ENCODE data around the gene CDH23. TPM values are rescaled to one million over a fixed set of nuclear protein-coding genes. Genes with fewer than 3 reads are reported as not detected.

CDH23 gene
- polyA plus RNA-seq, 1 donor (not counting 4 experiments of a cell fraction or from before 2014, with no cell fraction given): 0.01 TPM

GRCh38 chr10:71562181-71562580 lies 165.5 kb downstream of the CDH23 start:
- Histone ChIP-seq H3K27ac (ENCODE audit: control insufficient read depth, insufficient read depth, low read length) (no peak overlapping the region), H3K9me3 (ENCODE audit: control insufficient read depth, low read depth, low read length) (no peaks in the 10 kb centered on the region), H2AFZ (ENCODE audit: control insufficient read depth, low read length) (no peak overlapping the region), H3K36me3 (ENCODE audit: control insufficient read depth in 2 of 2, extremely low read depth in 1 of 2, insufficient read depth in 2 of 2, low read length in 2 of 2) (no peaks in the 10 kb centered on the region), H3K9ac (ENCODE audit: control insufficient read depth, extremely low read depth, insufficient read depth, low read length) (no peak overlapping the region), H3K79me2 (ENCODE audit: control insufficient read depth, insufficient read depth, low read length) (no peaks in the 10 kb centered on the region), H3K4me3 (ENCODE audit: control insufficient read depth in 2 of 3, extremely low read depth in 1 of 3, insufficient read depth in 2 of 3, low read depth in 1 of 3, low read length in 3 of 3) (no peak overlapping the region), H3K4me2 (ENCODE audit: control insufficient read depth, extremely low read depth, insufficient read depth, low read depth, low read length) (no peak overlapping the region), H3K9me1 (ENCODE audit: control insufficient read depth, extremely low read depth, insufficient read depth, low read length) (no peaks in the 10 kb centered on the region), H4K20me1 (ENCODE audit: control insufficient read depth, extremely low read depth, insufficient read depth, low read length) (no peaks in the 10 kb centered on the region), H3K4me1 (ENCODE audit: control insufficient read depth, extremely low read depth, insufficient read depth, low read length) (no peaks in the 10 kb centered on the region), H3K27me3 (ENCODE audit: control insufficient read depth, extremely low read depth, insufficient read depth, low read length) (peaks cover 34% of the 10 kb centered on the region)
- no peak for FAIRE-seq
- TF ChIP-seq, protein P1, sequence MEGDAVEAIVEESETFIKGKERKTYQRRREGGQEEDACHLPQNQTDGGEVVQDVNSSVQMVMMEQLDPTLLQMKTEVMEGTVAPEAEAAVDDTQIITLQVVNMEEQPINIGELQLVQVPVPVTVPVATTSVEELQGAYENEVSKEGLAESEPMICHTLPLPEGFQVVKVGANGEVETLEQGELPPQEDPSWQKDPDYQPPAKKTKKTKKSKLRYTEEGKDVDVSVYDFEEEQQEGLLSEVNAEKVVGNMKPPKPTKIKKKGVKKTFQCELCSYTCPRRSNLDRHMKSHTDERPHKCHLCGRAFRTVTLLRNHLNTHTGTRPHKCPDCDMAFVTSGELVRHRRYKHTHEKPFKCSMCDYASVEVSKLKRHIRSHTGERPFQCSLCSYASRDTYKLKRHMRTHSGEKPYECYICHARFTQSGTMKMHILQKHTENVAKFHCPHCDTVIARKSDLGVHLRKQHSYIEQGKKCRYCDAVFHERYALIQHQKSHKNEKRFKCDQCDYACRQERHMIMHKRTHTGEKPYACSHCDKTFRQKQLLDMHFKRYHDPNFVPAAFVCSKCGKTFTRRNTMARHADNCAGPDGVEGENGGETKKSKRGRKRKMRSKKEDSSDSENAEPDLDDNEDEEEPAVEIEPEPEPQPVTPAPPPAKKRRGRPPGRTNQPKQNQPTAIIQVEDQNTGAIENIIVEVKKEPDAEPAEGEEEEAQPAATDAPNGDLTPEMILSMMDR (optimal IDR thresholded peaks at IDR 0.05 in 1 of 3, IDR thresholded peaks at IDR 0.05 in 1 of 3, conservative IDR thresholded peaks at IDR 0.05 in 1 of 3; ENCODE audit: extremely low read depth in 1 of 3, insufficient read depth in 2 of 3, low read length in 3 of 3): no peak
- no peak for TF ChIP-seq EZH2 (IDR thresholded peaks at IDR 0.05; ENCODE audit: low read length)
- dilution Hi-C loops (cut with MboI; ENCODE audit: extremely low pct_ligation_motif_present, low sequenced_read_pairs): no loop called here
- no peak for DNase-seq (ENCODE audit: low read depth, low spot score)

DNA sequence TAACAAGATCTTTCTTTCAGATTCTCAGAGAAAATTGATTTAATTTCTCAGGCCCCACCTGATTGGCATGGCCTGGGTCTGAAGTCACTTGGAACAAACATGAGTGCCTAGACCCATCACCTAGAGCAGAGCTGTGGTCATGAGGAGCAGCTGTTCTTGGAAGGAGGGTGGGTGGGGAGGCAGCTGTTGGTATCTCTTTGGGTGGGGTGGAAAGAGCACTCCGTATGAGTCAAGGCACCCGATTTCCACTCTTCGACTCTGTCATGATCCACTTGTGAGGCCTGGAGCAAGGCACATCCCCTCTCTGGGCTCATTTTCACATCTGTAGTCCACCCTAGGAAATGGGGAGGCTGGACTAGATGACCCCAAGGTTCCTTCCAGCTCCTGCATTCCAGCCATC lies 166.2 kb downstream of the CDH23 start:
- no peak for FAIRE-seq
- Histone ChIP-seq H3K4me2 (ENCODE audit: control insufficient read depth, extremely low read depth, insufficient read depth, low read depth, low read length) (no peak overlapping the region), H3K9me3 (ENCODE audit: control insufficient read depth, low read depth, low read length) (no peaks in the 10 kb centered on the region), H3K9me1 (ENCODE audit: control insufficient read depth, extremely low read depth, insufficient read depth, low read length) (no peaks in the 10 kb centered on the region), H3K27me3 (ENCODE audit: control insufficient read depth, extremely low read depth, insufficient read depth, low read length) (peaks cover 34% of the 10 kb centered on the region), H3K4me1 (ENCODE audit: control insufficient read depth, extremely low read depth, insufficient read depth, low read length) (no peaks in the 10 kb centered on the region), H3K4me3 (ENCODE audit: control insufficient read depth in 2 of 3, extremely low read depth in 1 of 3, insufficient read depth in 2 of 3, low read depth in 1 of 3, low read length in 3 of 3) (no peak overlapping the region), H3K79me2 (ENCODE audit: control insufficient read depth, insufficient read depth, low read length) (no peaks in the 10 kb centered on the region), H3K9ac (ENCODE audit: control insufficient read depth, extremely low read depth, insufficient read depth, low read length) (no peak overlapping the region), H2AFZ (ENCODE audit: control insufficient read depth, low read length) (no peak overlapping the region), H3K27ac (ENCODE audit: control insufficient read depth, insufficient read depth, low read length) (no peak overlapping the region), H4K20me1 (ENCODE audit: control insufficient read depth, extremely low read depth, insufficient read depth, low read length) (no peaks in the 10 kb centered on the region), H3K36me3 (ENCODE audit: control insufficient read depth in 2 of 2, extremely low read depth in 1 of 2, insufficient read depth in 2 of 2, low read length in 2 of 2) (no peaks in the 10 kb centered on the region)
- DNase-seq (ENCODE audit: low read depth, low spot score): no peak
- TF ChIP-seq, protein P1 (optimal IDR thresholded peaks at IDR 0.05 in 1 of 3, IDR thresholded peaks at IDR 0.05 in 1 of 3, conservative IDR thresholded peaks at IDR 0.05 in 1 of 3; ENCODE audit: extremely low read depth in 1 of 3, insufficient read depth in 2 of 3, low read length in 3 of 3): no peak
- TF ChIP-seq EZH2 (IDR thresholded peaks at IDR 0.05; ENCODE audit: low read length): no peak
- dilution Hi-C loops (cut with MboI; ENCODE audit: extremely low pct_ligation_motif_present, low sequenced_read_pairs): no loop called here
